HCT116 (cell line): ENCODE measurements around the gene FRAT2. TPM values are rescaled to one million over a fixed set of nuclear protein-coding genes. Genes with fewer than 3 reads are reported as not detected.

Source experiments
- ATAC-seq: fragments of 200-7000 bp; cut with Tn5 transposase; 2 replicates; pipeline ENCODE4 v1.9.1; 2020; ENCODE audit warnings: mild to moderate bottlenecking, moderate library complexity
- BruUV-seq: library from RNA; stranded (reverse); fragments of 400-500 nt; replicated peaks from 2 replicates; lab custom pipeline; 2021; lab: Mats Ljungman, UMichigan
- CTCF ChIA-PET: fragments of 300-600 bp; sonication (Branson Sonifier 250); formaldehyde crosslinking; loops from one replicate; lab custom pipeline; 2021; ENCODE audit warnings: antibody characterized with exemption; lab: Charles Lee
- POLR2A ChIA-PET: fragments of 300-600, 350-600 bp; sonication (Branson Sonifier 250); formaldehyde crosslinking; loops from one replicate; lab custom pipeline; 2021; ENCODE audit warnings: antibody characterized with exemption; lab: Charles Lee
- RAD21 ChIA-PET, 2 experiments: fragments of 300-600 bp; sonication (Branson Sonifier 250); formaldehyde crosslinking; loops; one replicate each; lab custom pipeline; 2023; ENCODE audit warnings: low total read pairs in 2 of 2; ENCODE audit not compliant: uncharacterized antibody in 2 of 2, unreplicated experiment in 2 of 2, low non-redundant PET in 1 of 2; lab: Charles Lee
- DNase-seq: peaks from one replicate; pipeline ENCODE4 v3.0.0-alpha.2; 2010; ENCODE audit warnings: low read depth, low spot score
- H2AFZ ChIP-seq: fragments of 200-600 bp; shearing (Covaris generic), sonication (generic); 2 replicates; pipeline ENCODE4 v1.6.1; 2017; ENCODE audit warnings: low read depth, mixed run types, mixed read lengths, antibody characterized with exemption, low read length; ENCODE audit not compliant: poor library complexity, severe bottlenecking
- H3K27ac ChIP-seq: 2 replicates; pipeline ENCODE4 v1.5.1; 2012; ENCODE audit warnings: low read depth, low read length
- H3K27me3 ChIP-seq: fragments of 200-600 bp; sonication (generic); 2 replicates; pipeline ENCODE4 v1.6.1; 2016; ENCODE audit warnings: mixed run types, low read length, mixed read lengths; ENCODE audit not compliant: insufficient read depth
- H3K36me3 ChIP-seq, 2 experiments: fragments of 200-500 bp in 1 of 2; fragments of 200-600 bp in 1 of 2; sonication (Bioruptor generic) in 1 of 2; sonication (generic) in 1 of 2; 2 replicates each; pipeline versions ENCODE4 v1.5.1 to v1.6.1; 2014 to 2016; ENCODE audit warnings: low read length in 2 of 2, inconsistent platforms in 1 of 2, mixed read lengths in 1 of 2, mixed run types in 1 of 2; ENCODE audit not compliant: insufficient read depth in 2 of 2, control insufficient read depth in 1 of 2
- H3K4me1 ChIP-seq, 2 experiments: fragments of 200-600 bp in 1 of 2; sonication (generic) in 1 of 2; 2 replicates each; pipeline versions ENCODE4 v1.5.1 to v1.6.1; 2012 to 2017; ENCODE audit warnings: low read length in 2 of 2, inconsistent platforms in 1 of 2, mild to moderate bottlenecking in 1 of 2, mixed read lengths in 1 of 2, mixed run types in 1 of 2, moderate library complexity in 1 of 2; ENCODE audit not compliant: insufficient read depth in 2 of 2, control insufficient read depth in 1 of 2
- H3K4me2 ChIP-seq: fragments of 200-600 bp; sonication (generic); 2 replicates; pipeline ENCODE4 v1.6.1; 2017; ENCODE audit warnings: mixed run types, low read length, mixed read lengths
- H3K4me3 ChIP-seq, 2 experiments: fragments of 200-600 bp in 1 of 2; sonication (generic) in 1 of 2; replicated peaks in 1 of 2; 2 replicates each; pipeline ENCODE4 v1.5.1; 2011 to 2016; ENCODE audit warnings: low read length in 2 of 2, control low read depth in 1 of 2, low read depth in 1 of 2, mild to moderate bottlenecking in 1 of 2, mixed read lengths in 1 of 2, mixed run types in 1 of 2
- H3K79me2 ChIP-seq: fragments of 200-600 bp; sonication (generic); 2 replicates; pipeline ENCODE4 v1.6.1; 2017; ENCODE audit warnings: mild to moderate bottlenecking, mixed run types, low read length, moderate library complexity, mixed read lengths; ENCODE audit not compliant: insufficient read depth
- H3K9ac ChIP-seq: fragments of 200-600 bp; sonication (generic); 2 replicates; pipeline ENCODE4 v1.6.1; 2016; ENCODE audit warnings: low read length, mixed read lengths
- H3K9me2 ChIP-seq: fragments of 200-600 bp; sonication (generic), shearing (Covaris generic); 2 replicates; pipeline ENCODE4 v1.6.1; 2017; ENCODE audit warnings: mixed run types, mild to moderate bottlenecking, moderate library complexity; ENCODE audit not compliant: insufficient read depth
- H3K9me3 ChIP-seq, 2 experiments: fragments of 200-500 bp in 1 of 2; fragments of 200-600 bp in 1 of 2; sonication (Bioruptor generic) in 1 of 2; sonication (generic) in 1 of 2; 2 replicates each; pipeline ENCODE4 v1.6.1; 2014 to 2017; ENCODE audit warnings: low read length in 2 of 2, mixed read lengths in 2 of 2, inconsistent platforms in 1 of 2, low read depth in 1 of 2, mild to moderate bottlenecking in 1 of 2, mixed run types in 1 of 2, moderate library complexity in 1 of 2; ENCODE audit not compliant: control insufficient read depth in 1 of 2, insufficient read depth in 1 of 2
- H4K20me1 ChIP-seq: fragments of 200-600 bp; sonication (generic), shearing (Covaris generic); 2 replicates; pipeline ENCODE4 v1.6.1; 2017; ENCODE audit warnings: mixed run types, mild to moderate bottlenecking, moderate library complexity; ENCODE audit not compliant: insufficient read depth
- CBX3 ChIP-seq: IDR thresholded peaks from 2 replicates; pipeline ENCODE4 v1.6.1; 2012; ENCODE audit warnings: low read depth
- ELF1 ChIP-seq: IDR thresholded peaks from 2 replicates; pipeline ENCODE4 v1.6.1; 2012; ENCODE audit warnings: low read depth, borderline replicate concordance
- RAD21 ChIP-seq: IDR thresholded peaks from 2 replicates; pipeline ENCODE4 v1.6.1; 2012; ENCODE audit warnings: low read depth, mild to moderate bottlenecking
- SIN3A ChIP-seq: IDR thresholded peaks from 2 replicates; pipeline ENCODE4 v1.6.1; 2012; ENCODE audit warnings: low read depth
- SP1 ChIP-seq: IDR thresholded peaks from 2 replicates; pipeline ENCODE4 v1.6.1; 2012; ENCODE audit warnings: low read depth
- intact Hi-C: fragments of 100-400 bp; cut with micrococcal nuclease; formaldehyde crosslinking; loops from 2 replicates; pipeline ENCODE4 v1.10.0; 2022
- total RNA-seq: library from RNA; stranded (reverse); gene quantifications from one replicate; pipeline ENCODE4 v1.2.1, GENCODE V29; 2021; ENCODE audit not compliant: unreplicated experiment
- TF ChIP-seq, protein P1 (sequence below): IDR thresholded peaks from 2 replicates; pipeline ENCODE4 v1.6.1; 2012

FRAT2 gene
- total RNA-seq, 1 experiment from 2014 or later: 10.7 TPM

DNA sequence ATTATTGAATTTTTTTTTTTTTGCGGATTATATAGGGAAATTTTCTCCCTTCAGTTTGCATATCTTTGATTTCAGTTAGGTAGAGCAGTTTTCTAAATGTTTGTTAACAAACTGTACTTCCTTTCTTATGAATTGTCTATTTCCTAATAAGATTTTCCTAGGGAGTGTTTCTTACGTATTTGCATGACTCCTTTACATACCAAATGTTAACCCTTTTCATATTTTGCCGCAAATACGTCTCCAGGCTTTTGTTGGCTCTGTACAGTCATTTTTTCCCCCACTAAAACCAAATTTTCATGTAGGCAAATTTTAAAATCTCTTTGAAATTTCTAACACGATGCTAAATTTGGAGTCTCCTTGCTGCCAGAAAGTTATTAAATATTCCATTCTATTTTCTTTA is 1.9 kb upstream of the FRAT2 start:
- no peaks in the 10 kb centered on the region for H3K79me2 ChIP-seq
- RAD21 ChIA-PET: no interaction called here
- no peaks in the 10 kb centered on the region for H3K9me2 ChIP-seq
- TF ChIP-seq, protein P1, sequence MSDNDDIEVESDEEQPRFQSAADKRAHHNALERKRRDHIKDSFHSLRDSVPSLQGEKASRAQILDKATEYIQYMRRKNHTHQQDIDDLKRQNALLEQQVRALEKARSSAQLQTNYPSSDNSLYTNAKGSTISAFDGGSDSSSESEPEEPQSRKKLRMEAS: no peak
- TF ChIP-seq RAD21: no peak
- TF ChIP-seq SP1: no peak
- TF ChIP-seq ELF1: no peak
- no peak for TF ChIP-seq SIN3A
- TF ChIP-seq, all 23 proteins: peak for 0
- DNase-seq (no peak), ATAC-seq (no peak)
- no peak overlapping the region for H3K27ac ChIP-seq
- no peak overlapping the region for H2AFZ ChIP-seq
- no peaks in the 10 kb centered on the region for H3K36me3 ChIP-seq
- POLR2A ChIA-PET: no interaction called here
- CTCF ChIA-PET: interaction anchor here (0.9 kb wide), 1 partner anchor 236 kb away, joined by 3 read pairs; the partner anchor contains the start of gene ANKRD2
- no peaks in the 10 kb centered on the region for H3K9me3 ChIP-seq
- H3K4me3 ChIP-seq: no peak overlapping the region
- intact Hi-C loops: no loop called here
- peak overlapping the region; percentile 31; the same call in 1 of the 2 replicates for H3K4me2 ChIP-seq
- H3K27me3 ChIP-seq: no peaks in the 10 kb centered on the region
- no peak overlapping the region for H3K9ac ChIP-seq
- peaks cover 23 to 33% of the 10 kb centered on the region in 2 experiments for H3K4me1 ChIP-seq
- H4K20me1 ChIP-seq: no peaks in the 10 kb centered on the region
- BruUV-seq: no TSS peak

DNA sequence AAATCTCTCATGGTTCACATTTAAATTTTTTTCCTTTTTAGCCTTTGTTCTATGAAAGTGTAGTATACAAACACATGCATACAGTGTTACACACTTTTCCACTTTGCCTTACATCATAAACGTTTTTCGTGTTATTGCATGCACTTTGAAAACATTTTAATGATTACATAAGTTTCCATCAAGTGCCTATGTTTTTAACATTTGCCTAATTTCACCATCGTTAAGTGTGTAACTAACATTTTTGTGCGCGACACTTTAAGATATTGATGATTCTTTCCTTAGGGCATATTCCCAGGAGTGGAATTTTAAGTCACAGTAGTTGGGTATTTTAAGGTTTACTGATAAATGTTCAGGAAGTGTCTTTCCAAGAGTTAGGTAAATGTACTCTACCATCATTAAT is 1.5 kb upstream of the FRAT2 start:
- TF ChIP-seq CBX3: no peak
- TF ChIP-seq, all 23 proteins: peak for 0
- intact Hi-C loops: no loop called here
- ChIA-PET POLR2A (no interaction called here), RAD21 (no interaction called here), CTCF (no interaction called here)
- H3K79me2 ChIP-seq: no peaks in the 10 kb centered on the region
- ATAC-seq (no peak), DNase-seq (no peak)
- no peaks in the 10 kb centered on the region for H3K9me3 ChIP-seq
- peaks cover 23 to 33% of the 10 kb centered on the region in 2 experiments for H3K4me1 ChIP-seq
- no peaks in the 10 kb centered on the region for H3K9me2 ChIP-seq
- no peaks in the 10 kb centered on the region for H3K27me3 ChIP-seq
- H3K9ac ChIP-seq: no peak overlapping the region
- no peaks in the 10 kb centered on the region for H3K36me3 ChIP-seq
- no peak overlapping the region for H3K4me3 ChIP-seq
- BruUV-seq: no TSS peak
- H2AFZ ChIP-seq: no peak overlapping the region
- no peaks in the 10 kb centered on the region for H4K20me1 ChIP-seq
- H3K4me2 ChIP-seq: no peak overlapping the region
- H3K27ac ChIP-seq: no peak overlapping the region
